ENCODE results near the gene HSD3B7.

HSD3B7 gene

DNA sequence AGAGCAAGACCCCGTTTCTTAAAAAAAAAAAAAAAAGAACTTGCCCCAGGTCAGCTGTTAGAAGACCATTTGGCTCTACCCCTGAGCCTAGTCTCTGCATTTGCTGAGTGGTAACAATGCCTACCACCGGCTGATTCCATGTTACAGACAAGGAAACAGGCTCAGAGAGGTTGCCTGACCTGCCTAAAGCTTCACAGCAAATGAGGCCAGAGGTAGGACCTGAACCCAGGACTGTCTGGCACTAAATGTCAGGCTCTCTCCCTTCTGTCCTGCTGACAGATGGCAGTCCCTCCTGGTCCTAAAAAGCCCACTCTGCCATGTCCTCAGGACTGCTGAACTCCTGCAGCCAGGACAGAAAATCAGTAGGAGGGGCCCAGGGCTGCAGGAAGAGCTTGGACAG lies 19.7 kb downstream of the HSD3B7 start:
- no peak overlapping the region for H3K4me3 ChIP-seq (ENCODE audit: control insufficient read depth, low read depth, low read length)
- no peak for DNase-seq (ENCODE audit: low read depth)
- TF ChIP-seq, protein P1, sequence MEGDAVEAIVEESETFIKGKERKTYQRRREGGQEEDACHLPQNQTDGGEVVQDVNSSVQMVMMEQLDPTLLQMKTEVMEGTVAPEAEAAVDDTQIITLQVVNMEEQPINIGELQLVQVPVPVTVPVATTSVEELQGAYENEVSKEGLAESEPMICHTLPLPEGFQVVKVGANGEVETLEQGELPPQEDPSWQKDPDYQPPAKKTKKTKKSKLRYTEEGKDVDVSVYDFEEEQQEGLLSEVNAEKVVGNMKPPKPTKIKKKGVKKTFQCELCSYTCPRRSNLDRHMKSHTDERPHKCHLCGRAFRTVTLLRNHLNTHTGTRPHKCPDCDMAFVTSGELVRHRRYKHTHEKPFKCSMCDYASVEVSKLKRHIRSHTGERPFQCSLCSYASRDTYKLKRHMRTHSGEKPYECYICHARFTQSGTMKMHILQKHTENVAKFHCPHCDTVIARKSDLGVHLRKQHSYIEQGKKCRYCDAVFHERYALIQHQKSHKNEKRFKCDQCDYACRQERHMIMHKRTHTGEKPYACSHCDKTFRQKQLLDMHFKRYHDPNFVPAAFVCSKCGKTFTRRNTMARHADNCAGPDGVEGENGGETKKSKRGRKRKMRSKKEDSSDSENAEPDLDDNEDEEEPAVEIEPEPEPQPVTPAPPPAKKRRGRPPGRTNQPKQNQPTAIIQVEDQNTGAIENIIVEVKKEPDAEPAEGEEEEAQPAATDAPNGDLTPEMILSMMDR (conservative IDR thresholded peaks at IDR 0.05; ENCODE audit: control insufficient read depth, insufficient read depth, low read depth, low read length), result no peak

DNA sequence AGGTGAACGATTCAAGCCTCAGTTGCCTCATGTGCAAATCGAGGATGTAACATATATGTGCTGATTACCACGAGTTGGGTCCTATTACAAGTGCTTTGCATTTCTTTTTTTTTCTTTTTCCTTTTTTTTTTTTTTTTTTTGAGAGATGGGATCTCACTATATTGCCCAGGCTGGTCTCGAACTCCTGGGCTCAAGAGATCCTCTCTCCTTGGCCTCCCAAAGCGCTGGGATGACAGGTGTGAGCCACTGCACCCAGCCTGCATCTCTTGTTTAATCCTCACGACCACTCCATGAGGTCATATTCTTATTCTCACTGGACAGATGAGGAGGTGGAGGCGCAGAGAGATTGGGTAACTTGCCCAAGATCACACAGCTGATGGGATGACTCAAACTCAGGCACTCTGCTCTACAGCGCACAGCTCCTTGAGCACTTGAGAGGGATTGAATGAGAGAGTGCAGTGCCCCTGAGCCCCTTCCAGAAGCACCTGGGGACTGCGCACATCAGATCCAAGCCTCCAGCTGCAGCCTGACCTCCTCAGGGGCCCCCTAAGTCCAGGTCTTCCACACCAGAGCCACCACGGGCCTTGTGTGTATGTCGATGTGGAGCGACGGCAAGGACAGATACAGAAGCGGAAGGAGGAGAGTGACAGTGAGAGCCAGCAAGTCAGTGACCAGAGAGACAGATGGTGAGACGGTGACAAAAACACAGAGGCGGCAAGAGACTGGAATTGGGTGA lies 20.5 kb downstream of the HSD3B7 start:
- TF ChIP-seq, protein P1 (conservative IDR thresholded peaks at IDR 0.05; ENCODE audit: control insufficient read depth, insufficient read depth, low read depth, low read length), result no peak

DNA sequence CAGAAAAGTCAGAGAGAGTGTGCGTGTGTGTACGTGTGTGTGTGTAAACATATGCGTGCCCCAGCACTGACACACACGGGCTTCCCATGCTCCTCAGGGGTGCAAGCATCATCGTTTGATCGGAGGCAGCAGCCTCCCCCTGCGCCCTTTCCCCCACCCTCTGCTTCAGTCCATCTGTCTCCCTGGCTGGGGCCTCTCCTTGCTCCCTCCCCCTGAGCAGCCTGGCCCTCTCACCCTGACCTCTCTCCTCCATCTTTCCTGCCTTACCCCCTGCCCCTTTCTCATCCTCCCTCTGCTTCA lies 21.0 kb downstream of the HSD3B7 start:
- no peak overlapping the region for H3K4me3 ChIP-seq (ENCODE audit: control insufficient read depth, low read depth, low read length)
- TF ChIP-seq, protein P1 (conservative IDR thresholded peaks at IDR 0.05; ENCODE audit: control insufficient read depth, insufficient read depth, low read depth, low read length), result no peak
- no peak for DNase-seq (ENCODE audit: low read depth)

More for the DNA sequence above, 20.5 kb downstream of the HSD3B7 start:
- peak; percentile 65 for DNase-seq (ENCODE audit: low read depth)
- no peak overlapping the region for H3K4me3 ChIP-seq (ENCODE audit: control insufficient read depth, low read depth, low read length)

DNA sequence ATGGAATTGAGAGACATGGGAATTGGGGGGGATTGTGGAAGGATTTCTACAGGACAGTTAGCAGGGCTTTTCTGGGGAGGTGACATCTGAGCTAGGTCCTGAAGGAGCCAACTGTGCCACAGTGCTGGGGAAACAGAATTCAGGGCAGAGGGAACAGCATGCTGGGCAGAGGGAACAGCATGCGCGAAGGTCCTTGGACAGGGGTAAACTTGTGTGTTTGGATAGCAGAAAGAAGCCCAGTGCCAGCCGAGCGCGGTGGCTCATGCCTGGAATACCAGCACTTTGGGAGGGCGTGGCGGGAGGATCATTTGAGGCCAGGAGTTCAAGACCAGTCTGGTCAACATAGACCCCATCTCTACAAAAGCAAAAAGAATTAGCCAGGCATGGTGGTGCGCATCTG lies 21.6 kb downstream of the HSD3B7 start:
- TF ChIP-seq, protein P1 (conservative IDR thresholded peaks at IDR 0.05; ENCODE audit: control insufficient read depth, insufficient read depth, low read depth, low read length), result no peak
- H3K4me3 ChIP-seq (ENCODE audit: control insufficient read depth, low read depth, low read length), result no peak overlapping the region

DNA sequence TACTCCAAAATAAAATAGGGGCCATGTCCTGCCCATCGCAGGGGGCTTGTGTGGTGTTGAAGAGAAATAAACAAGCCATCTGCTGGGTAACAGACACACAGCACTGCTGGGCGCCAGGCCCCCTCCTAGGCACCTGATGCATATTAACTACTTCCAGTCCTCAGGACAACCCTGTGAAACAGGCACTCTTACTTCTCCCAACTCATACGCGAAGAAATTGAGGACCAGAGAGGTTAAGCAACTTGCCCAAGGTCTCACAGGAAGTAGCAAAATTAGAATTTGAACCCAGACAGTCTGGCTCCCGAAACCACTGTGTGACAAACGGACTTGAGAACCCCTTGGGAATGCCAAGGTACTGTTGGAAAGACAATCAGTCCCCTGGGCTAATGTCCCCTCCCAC lies 22.7 kb downstream of the HSD3B7 start:
- no peak overlapping the region for H3K4me3 ChIP-seq (ENCODE audit: control insufficient read depth, low read depth, low read length)
- DNase-seq (ENCODE audit: low read depth), result no peak
- TF ChIP-seq, protein P1 (conservative IDR thresholded peaks at IDR 0.05; ENCODE audit: control insufficient read depth, insufficient read depth, low read depth, low read length), result no peak

More for the DNA sequence above, 21.6 kb downstream of the HSD3B7 start:
- no peak for DNase-seq (ENCODE audit: low read depth)

DNA sequence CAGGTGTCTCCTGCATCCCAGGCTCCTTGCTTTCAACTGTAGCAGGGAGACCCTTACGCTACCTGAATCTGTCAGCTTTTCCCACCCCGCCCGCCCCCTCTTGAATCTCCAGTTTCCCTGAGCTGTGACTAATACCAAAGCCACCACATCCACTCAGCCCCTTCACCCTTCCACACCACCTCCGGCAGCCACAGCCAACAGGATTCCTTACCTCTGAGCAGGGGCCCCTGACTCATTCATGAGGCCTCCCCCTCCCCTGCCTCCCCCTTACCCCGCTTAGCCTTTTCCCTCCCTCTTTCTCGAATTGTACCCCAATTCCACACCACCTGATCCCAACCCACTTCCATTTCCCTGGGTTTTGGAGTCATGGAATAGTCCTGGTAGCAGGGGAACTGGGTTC lies 23.1 kb downstream of the HSD3B7 start:
- no peak overlapping the region for H3K4me3 ChIP-seq (ENCODE audit: control insufficient read depth, low read depth, low read length)
- peak; percentile 70 for DNase-seq (ENCODE audit: low read depth)
- TF ChIP-seq, protein P1 (conservative IDR thresholded peaks at IDR 0.05; ENCODE audit: control insufficient read depth, insufficient read depth, low read depth, low read length), result no peak

DNA sequence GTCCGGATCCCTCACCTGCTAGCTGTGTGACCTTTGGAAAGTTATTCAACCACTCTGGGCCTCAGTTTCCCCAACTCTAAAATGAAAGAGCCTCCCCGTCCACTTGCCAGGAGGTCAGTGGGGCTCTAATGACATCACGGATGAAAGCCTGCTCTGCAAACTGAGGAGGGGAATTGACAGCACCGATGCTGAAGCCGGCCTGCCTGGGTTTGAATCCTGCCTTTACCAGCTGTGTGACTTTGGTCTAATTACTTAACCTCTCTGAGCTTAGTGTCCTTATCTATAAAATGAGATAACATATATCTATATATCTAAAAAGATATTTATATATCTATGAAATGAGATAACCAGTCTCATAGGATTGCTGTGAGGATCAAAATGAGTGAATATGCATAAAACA lies 23.5 kb downstream of the HSD3B7 start:
- TF ChIP-seq, protein P1 (conservative IDR thresholded peaks at IDR 0.05; ENCODE audit: control insufficient read depth, insufficient read depth, low read depth, low read length), result no peak
- no peak overlapping the region for H3K4me3 ChIP-seq (ENCODE audit: control insufficient read depth, low read depth, low read length)
- DNase-seq (ENCODE audit: low read depth), result no peak

Data from fibroblast of mammary gland (primary cell).